GM12892 (cell line): ENCODE results near the gene GNB1.

Experiments
- POLR2A ChIP-seq: IDR thresholded peaks from 2 replicates; pipeline ENCODE4 v1.6.1; 2011; ENCODE audit warnings: low read depth, low read length, control low read depth
- POLR2AphosphoS5 ChIP-seq: IDR thresholded peaks from 2 replicates; pipeline ENCODE4 v1.6.1; 2011; ENCODE audit warnings: low read depth, low read length, control low read depth

GRCh38 chr1:1802871-1803270, 88.0 kb downstream of the GNB1 start:
- TF ChIP-seq POLR2A (no peak), POLR2AphosphoS5 (no peak)
